Body of pancreas (tissue), 4 donors: ENCODE results near the gene TM7SF2. TPM values are rescaled to one million over a fixed set of nuclear protein-coding genes. Genes with fewer than 3 reads are reported as not detected.

ENCODE experiments used
- ATAC-seq: fragments of 150-250 bp; one replicate; pipeline ENCODE4 v1.9.1; 2016
- DNase-seq, 4 donors: peaks; one replicate each; pipeline ENCODE4 v3.0.0-alpha.2; 2019
- H3K27ac ChIP-seq, 4 donors: fragments of 200-600 bp; sonication (generic); 1 replicate in 3 of 4; 2 replicates in 1 of 4; pipeline versions ENCODE4 v1.5.1 to v1.6.1; 2016 to 2019; ENCODE audit warnings: mild to moderate bottlenecking in 1 of 4, mixed read lengths in 1 of 4, moderate library complexity in 1 of 4
- H3K27me3 ChIP-seq, 2 donors: fragments of 200-600 bp; sonication (generic); one replicate each; pipeline ENCODE4 v1.6.0; 2016; ENCODE audit warnings: mild to moderate bottlenecking in 1 of 2
- H3K36me3 ChIP-seq, 2 donors: fragments of 200-600 bp; sonication (generic); replicated peaks in 1 of 2; 2 replicates each; pipeline ENCODE4 v1.5.1; 2016; ENCODE audit warnings: low read depth in 2 of 2; ENCODE audit not compliant: insufficient read depth in 1 of 2
- H3K4me1 ChIP-seq: fragments of 200-600 bp; sonication (generic); one replicate; pipeline ENCODE4 v1.6.0; 2016
- H3K4me3 ChIP-seq, 2 donors: fragments of 200-600 bp; sonication (generic); 1 replicate in 1 of 2; 2 replicates in 1 of 2; pipeline ENCODE4 v1.5.1; 2016 to 2019
- H3K9me3 ChIP-seq, 3 donors: fragments of 200-600 bp; sonication (generic); 1 replicate in 2 of 3; 2 replicates in 1 of 3; pipeline ENCODE4 v1.5.1; 2016
- POLR2A ChIP-seq, 3 donors: fragments of 450-650 bp; IDR thresholded peaks; one replicate each; pipeline ENCODE4 v1.6.1; 2016; ENCODE audit warnings: antibody characterized with exemption in 3 of 3, mild to moderate bottlenecking in 2 of 3
- WGBS, 2 donors: methylation state at CpG; one replicate each; pipeline ENCODE4 v1.1.5; 2017; 5-methylcytosine and 5-hydroxymethylcytosine counted together
- intact Hi-C: fragments of 100-400 bp; cut with DNase I; formaldehyde crosslinking; loops from one replicate; pipeline ENCODE4 v1.15.1; 2023
- total RNA-seq, 2 donors: library from RNA; depleted of rRNA; stranded (reverse); fragments of >200 nt; gene quantifications; one replicate each; pipeline ENCODE4 v1.1.0, GENCODE V29; 2016
- TF ChIP-seq, protein P1 (sequence below), 7 experiments: fragments of 450-650 bp in 4 of 7; fragments of 200-600 bp in 3 of 7; sonication (generic) in 3 of 7; IDR thresholded peaks; one replicate each; pipeline ENCODE4 v1.5.1; 2016 to 2019; ENCODE audit warnings: antibody characterized with exemption in 7 of 7

TM7SF2 gene
- total RNA-seq, 2 donors from 2014 or later = 25.4 to 85.6 TPM

DNA sequence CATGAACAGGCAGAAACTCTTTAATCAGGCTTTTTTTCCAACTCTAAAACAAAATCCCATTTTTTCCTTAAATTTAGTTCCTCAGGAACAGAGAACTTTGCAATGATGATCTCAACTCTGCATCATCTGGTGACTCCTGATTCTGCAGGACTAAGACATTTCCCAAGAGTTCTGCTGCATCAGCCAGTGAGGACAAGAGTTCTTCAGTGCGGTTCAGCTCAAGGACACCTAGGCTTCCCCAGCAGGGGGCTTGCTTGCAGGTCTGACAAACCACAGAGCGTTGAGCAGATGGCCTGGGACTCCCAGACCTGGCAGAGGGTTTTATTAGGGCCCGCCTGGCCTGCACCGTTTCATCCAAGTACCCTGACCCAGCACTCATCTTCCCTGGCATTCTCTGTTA, 34.2 kb upstream of the TM7SF2 start:
- TF ChIP-seq, protein P1, sequence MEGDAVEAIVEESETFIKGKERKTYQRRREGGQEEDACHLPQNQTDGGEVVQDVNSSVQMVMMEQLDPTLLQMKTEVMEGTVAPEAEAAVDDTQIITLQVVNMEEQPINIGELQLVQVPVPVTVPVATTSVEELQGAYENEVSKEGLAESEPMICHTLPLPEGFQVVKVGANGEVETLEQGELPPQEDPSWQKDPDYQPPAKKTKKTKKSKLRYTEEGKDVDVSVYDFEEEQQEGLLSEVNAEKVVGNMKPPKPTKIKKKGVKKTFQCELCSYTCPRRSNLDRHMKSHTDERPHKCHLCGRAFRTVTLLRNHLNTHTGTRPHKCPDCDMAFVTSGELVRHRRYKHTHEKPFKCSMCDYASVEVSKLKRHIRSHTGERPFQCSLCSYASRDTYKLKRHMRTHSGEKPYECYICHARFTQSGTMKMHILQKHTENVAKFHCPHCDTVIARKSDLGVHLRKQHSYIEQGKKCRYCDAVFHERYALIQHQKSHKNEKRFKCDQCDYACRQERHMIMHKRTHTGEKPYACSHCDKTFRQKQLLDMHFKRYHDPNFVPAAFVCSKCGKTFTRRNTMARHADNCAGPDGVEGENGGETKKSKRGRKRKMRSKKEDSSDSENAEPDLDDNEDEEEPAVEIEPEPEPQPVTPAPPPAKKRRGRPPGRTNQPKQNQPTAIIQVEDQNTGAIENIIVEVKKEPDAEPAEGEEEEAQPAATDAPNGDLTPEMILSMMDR (IDR thresholded peaks at IDR 0.05) = no peak
- TF ChIP-seq POLR2A (IDR thresholded peaks at IDR 0.05) = no peak
- DNase-seq (no peak), ATAC-seq (no peak)
- intact Hi-C loops = no loop called here
- Histone ChIP-seq H3K27ac (no peak overlapping the region), H3K27me3 (no peaks in the 10 kb centered on the region), H3K36me3 (no peaks in the 10 kb centered on the region), H3K9me3 (no peaks in the 10 kb centered on the region), H3K4me1 (peaks cover 5% of the 10 kb centered on the region), H3K4me3 (no peak overlapping the region)
- 69 to 77% methylated on average over 4 of the region's 4 CpGs for WGBS, 2 donors

DNA sequence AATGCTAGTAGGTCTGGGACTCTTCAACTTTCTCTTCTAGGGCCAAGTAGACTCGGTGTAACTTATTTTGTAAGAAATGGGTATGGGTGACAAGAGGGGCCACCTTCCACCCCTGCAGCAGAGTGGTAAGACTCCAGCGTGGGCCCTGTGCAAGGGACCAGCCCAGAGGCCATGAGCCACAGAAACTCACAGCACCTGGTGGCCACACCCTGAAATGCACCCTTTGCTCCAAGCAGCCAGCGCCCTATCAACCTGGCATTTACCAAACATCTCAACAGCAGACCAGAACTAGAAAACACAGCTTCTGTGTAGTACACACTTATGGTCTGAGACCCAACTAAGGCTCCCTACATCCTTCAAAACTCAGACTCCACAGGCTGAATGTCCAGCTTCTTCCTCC, 33.5 kb upstream of the TM7SF2 start:
- peak; percentile 71 to 84 (median 76) for DNase-seq
- Histone ChIP-seq H3K27ac (no peak overlapping the region), H3K4me1 (peaks cover 5% of the 10 kb centered on the region), H3K36me3 (no peaks in the 10 kb centered on the region), H3K27me3 (no peaks in the 10 kb centered on the region), H3K4me3 (no peak overlapping the region), H3K9me3 (no peaks in the 10 kb centered on the region)
- intact Hi-C loops = no loop called here
- TF ChIP-seq, protein P1 (IDR thresholded peaks at IDR 0.05) = peak; percentile 64 to 82 (median 74)
- no peak for TF ChIP-seq POLR2A (IDR thresholded peaks at IDR 0.05)
- WGBS, 2 donors = 39% methylated on average over 3 of the region's 3 CpGs
- ATAC-seq = peak; percentile 93

DNA sequence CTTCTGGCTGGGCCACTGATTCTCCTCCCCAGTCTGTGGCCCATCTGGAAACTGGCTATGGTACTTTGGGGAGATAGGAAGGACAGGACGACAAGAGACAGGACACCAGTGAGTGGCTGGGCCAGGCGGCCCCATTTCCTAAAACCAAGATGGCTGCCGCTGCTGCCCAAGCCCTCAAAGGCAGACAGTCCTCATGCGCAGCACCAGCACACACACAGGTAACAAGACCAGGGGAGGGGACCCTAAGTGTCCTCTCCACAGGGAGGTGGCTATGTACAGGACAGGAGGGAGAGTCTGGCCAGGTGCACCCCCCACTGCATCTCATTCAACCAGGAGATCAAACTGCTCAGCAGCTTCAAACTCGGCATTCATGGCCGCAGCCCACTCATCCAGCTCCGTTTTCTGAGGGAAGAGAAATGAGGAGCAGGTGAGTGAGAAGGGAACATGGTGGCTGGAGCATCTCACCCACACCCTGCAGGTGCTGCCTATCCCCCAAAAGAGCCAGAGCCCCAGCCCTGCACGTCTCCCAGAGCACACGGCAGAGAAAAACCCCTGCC, 32.8 kb upstream of the TM7SF2 start:
- WGBS, 2 donors = 82 to 88% methylated on average over 9 of the region's 9 CpGs
- ATAC-seq = no peak
- TF ChIP-seq, protein P1 (IDR thresholded peaks at IDR 0.05) = no peak
- TF ChIP-seq POLR2A (IDR thresholded peaks at IDR 0.05) = no peak

DNA sequence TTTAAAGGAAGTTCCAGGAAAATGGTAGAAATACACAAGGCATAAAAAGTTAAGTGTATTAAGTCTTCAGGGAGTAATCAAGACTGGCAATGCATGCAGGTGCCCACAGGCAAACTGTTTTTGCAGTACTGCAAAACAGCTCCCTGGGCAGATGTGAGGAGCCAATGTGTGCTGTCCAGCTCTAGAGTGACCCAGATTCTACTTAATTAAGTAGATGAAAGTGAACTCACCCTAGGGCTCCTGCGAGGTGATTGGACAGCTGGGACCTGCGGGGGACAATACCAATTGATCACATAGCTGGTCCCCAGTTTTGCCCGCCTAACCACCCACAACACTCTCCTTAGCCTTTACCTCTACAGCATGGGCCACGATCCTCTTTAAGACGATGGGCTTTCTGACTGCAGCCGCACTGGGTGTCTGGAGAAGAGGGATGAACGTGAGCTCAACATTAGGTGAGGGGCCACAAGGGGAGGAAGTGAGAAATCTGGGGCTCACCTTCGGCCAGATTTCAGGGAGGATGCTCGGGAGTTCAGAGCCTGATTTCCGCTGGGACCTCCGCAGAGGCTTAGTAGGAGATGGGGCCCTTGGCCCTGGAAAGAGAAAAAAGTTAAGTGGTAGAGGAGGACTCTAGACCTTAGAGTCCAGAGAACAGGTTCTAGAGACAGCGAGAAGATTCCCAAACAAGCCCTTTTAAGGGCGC, 28.4 kb upstream of the TM7SF2 start:
- DNase-seq = no peak
- H3K4me1 ChIP-seq = peaks cover 19% of the 10 kb centered on the region
- peak overlapping the region in 3 of 4 donors; percentile 88 to 91 (median 91) for H3K27ac ChIP-seq
- H3K27me3 ChIP-seq = no peaks in the 10 kb centered on the region
- ATAC-seq = no peak
- peak overlapping the region; percentile 56 to 86 for H3K4me3 ChIP-seq
- peaks cover 0 to 16% of the 10 kb centered on the region in 2 donors for H3K36me3 ChIP-seq
- TF ChIP-seq POLR2A (IDR thresholded peaks at IDR 0.05) = no peak
- TF ChIP-seq, protein P1 (IDR thresholded peaks at IDR 0.05) = no peak
- 3 to 4% methylated on average over 13 of the region's 13 CpGs for WGBS, 2 donors
- intact Hi-C loops = no loop called here
- H3K9me3 ChIP-seq = no peaks in the 10 kb centered on the region

More for the DNA sequence above, 32.8 kb upstream of the TM7SF2 start:
- Histone ChIP-seq H3K4me1 (peaks cover 9% of the 10 kb centered on the region), H3K27me3 (no peaks in the 10 kb centered on the region), H3K9me3 (no peaks in the 10 kb centered on the region), H3K4me3 (no peak overlapping the region), H3K27ac (no peak overlapping the region), H3K36me3 (no peaks in the 10 kb centered on the region)
- intact Hi-C loops = no loop called here
- no peak for DNase-seq
